ENCODE measurements around the gene TMEM237.

GRCh38 chr2:201621293-201621999, 21.9 kb downstream of the TMEM237 start:
- no peak for TF ChIP-seq CTCF (tag by site-specific recombination; IDR thresholded peaks at IDR 0.05)
- no peak for TF ChIP-seq REST (tag by site-specific recombination; IDR thresholded peaks at IDR 0.05)
- TF ChIP-seq ZBTB17 (tag by site-specific recombination; IDR thresholded peaks at IDR 0.05): no peak
- no peak for TF ChIP-seq ZNF585B (tag by site-specific recombination; IDR thresholded peaks at IDR 0.05)
- no peak for TF ChIP-seq ZNF354C (tag by site-specific recombination; IDR thresholded peaks at IDR 0.05; ENCODE audit: borderline replicate concordance, low read depth)
- no peak for TF ChIP-seq ZNF404 (tag by site-specific recombination; IDR thresholded peaks at IDR 0.05)
- TF ChIP-seq ZNF350 (tag by site-specific recombination; IDR thresholded peaks at IDR 0.05): no peak
- no peak for TF ChIP-seq TCF7L2 (IDR thresholded peaks at IDR 0.05; ENCODE audit: borderline replicate concordance, low read depth, low read length)
- TF ChIP-seq PBX3 (CRISPR knock-in tag; IDR thresholded peaks at IDR 0.05): no peak
- TF ChIP-seq ZNF776 (tag by site-specific recombination; IDR thresholded peaks at IDR 0.05; ENCODE audit: borderline replicate concordance): no peak

All from HEK293 (cell line).